Measurements from ENCODE around the gene DDX20. TPM values are rescaled to one million over a fixed set of nuclear protein-coding genes. Genes with fewer than 3 reads are reported as not detected.
A peak's percentile ranks its signal among the peaks of the same experiment; 100 is the strongest.

Gene DDX20, protein sequence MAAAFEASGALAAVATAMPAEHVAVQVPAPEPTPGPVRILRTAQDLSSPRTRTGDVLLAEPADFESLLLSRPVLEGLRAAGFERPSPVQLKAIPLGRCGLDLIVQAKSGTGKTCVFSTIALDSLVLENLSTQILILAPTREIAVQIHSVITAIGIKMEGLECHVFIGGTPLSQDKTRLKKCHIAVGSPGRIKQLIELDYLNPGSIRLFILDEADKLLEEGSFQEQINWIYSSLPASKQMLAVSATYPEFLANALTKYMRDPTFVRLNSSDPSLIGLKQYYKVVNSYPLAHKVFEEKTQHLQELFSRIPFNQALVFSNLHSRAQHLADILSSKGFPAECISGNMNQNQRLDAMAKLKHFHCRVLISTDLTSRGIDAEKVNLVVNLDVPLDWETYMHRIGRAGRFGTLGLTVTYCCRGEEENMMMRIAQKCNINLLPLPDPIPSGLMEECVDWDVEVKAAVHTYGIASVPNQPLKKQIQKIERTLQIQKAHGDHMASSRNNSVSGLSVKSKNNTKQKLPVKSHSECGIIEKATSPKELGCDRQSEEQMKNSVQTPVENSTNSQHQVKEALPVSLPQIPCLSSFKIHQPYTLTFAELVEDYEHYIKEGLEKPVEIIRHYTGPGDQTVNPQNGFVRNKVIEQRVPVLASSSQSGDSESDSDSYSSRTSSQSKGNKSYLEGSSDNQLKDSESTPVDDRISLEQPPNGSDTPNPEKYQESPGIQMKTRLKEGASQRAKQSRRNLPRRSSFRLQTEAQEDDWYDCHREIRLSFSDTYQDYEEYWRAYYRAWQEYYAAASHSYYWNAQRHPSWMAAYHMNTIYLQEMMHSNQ
- total RNA-seq, result 10 to 100 TPM; 11.2 to 13.6 TPM

DNA sequence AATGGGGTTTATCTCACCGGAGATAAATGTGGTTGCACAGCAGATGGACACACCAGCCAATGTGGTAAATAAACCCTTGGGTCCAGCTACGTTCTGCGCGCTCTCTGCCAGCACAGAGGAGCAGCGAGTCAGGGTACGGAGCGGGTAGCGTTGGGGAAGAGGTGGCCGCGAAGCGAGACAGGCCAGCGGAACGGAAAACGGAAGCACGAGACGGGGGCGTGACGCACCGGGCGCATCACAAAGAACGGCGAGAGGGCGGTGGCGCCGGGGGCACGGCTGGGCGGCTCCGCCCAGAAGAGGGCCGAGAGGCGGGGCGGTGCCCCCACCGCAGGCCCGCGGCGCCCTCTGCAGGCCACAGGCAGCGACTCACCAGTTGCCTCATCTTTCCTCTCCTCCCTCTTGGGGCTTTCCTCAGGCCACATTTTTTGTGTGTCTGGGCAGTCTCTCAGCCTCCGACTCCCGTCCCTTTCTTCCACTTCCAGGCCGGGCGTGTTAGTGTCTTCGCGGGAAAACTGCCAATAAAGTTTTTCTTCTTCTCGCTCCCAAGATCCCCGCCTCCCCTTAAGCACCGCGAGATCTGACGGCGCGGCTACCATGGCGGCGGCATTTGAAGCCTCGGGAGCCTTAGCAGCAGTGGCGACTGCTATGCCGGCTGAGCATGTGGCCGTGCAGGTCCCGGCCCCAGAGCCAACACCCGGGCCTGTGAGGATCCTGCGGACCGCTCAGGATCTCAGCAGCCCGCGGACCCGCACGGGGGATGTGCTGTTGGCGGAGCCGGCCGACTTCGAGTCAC is at the start of gene DDX20:
Gene DDX20, plus strand, starts transcription at position 571 of the 793 bp plus-strand sequence. Its CDS starts 24 bp downstream, at position 595.
- no peaks in the 10 kb centered on the region for H3K9me3 Mint-ChIP-seq
- DNase-seq (ENCODE audit: low spot score in 2 of 2), result peak; percentile 92 to 96
- H3K36me3 Mint-ChIP-seq, result peaks cover 5 to 6% of the 10 kb centered on the region in 2 donors
- peak within 1 kb of the TSS; percentile 93 to 98 for H3K27ac Mint-ChIP-seq
- peak; percentile 94 to 95 for ATAC-seq

DNA sequence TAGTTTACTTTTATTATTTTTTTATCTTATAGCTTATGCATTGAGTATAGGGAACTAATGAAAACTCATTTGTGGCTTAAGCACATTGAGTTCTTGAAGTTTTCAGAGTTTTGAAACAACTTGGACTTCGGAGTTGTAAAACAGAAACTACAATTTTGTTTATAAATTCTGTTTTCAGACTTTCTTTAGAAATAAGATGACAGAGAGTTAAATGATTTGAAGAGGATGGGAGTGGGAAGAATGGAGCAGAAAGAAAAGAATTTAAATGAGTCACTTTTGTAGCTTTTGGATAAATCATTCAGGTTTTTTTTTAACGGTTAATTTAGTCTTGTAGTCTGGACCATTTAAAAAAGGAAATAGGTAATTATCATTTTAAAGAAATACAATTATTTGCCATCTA is 48.8 kb upstream of the DDX20 start:
- Mint-ChIP-seq H3K36me3 (peaks cover 6 to 25% of the 10 kb centered on the region in 2 donors), H3K9me3 (no peaks in the 10 kb centered on the region), H3K27ac (no peak overlapping the region)
- no peak for DNase-seq (ENCODE audit: low spot score in 2 of 2)
- ATAC-seq, result no peak

DNA sequence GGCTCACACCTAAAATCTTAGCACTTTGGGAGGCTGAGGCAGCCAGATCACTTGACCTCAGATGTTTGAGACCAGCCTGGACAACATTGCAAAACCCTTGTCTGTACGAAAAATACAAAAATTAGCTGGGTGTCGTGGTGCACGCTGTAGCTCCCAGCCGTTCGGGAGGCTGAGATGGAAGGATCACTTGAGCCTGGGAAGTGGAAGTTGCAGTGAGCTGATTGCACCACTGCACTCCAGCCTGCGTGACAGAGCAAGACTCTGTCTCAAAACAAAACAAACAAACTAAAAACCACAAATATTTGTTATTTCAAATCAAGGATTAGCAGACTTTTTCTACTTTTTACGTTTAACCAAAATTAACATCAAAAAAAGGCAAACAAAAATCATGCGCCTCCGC is 47.8 kb upstream of the DDX20 start:
- peaks cover 6 to 25% of the 10 kb centered on the region in 2 donors for H3K36me3 Mint-ChIP-seq
- H3K27ac Mint-ChIP-seq, result peak overlapping the region in 1 of 2 donors; percentile 33
- ATAC-seq (no peak), DNase-seq (ENCODE audit: low spot score in 2 of 2) (no peak)
- no peaks in the 10 kb centered on the region for H3K9me3 Mint-ChIP-seq

DNA sequence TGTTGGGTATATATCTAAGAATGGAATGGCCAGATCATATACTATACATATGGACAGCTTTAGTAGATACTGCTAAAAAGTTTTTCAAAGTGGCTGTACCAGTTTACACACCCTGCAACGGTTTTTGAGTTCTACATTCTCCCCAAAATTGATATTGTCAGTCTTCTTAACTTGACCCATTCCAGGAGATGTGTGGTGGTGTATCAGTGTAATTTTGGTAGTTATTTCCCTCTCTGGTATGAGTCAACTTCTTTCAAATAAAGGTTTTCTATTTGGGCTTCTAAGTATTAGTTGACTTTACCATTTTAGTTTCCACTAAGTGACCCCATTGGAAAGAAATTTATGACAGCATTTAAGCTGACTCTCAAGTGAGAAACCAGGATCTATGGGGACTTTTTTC is 45.7 kb upstream of the DDX20 start:
- Mint-ChIP-seq H3K27ac (peak overlapping the region in 1 of 2 donors; percentile 70), H3K36me3 (peaks cover 6 to 25% of the 10 kb centered on the region in 2 donors), H3K9me3 (no peaks in the 10 kb centered on the region)
- DNase-seq (ENCODE audit: low spot score in 2 of 2) (no peak), ATAC-seq (peak; percentile 26 to 67)

DNA sequence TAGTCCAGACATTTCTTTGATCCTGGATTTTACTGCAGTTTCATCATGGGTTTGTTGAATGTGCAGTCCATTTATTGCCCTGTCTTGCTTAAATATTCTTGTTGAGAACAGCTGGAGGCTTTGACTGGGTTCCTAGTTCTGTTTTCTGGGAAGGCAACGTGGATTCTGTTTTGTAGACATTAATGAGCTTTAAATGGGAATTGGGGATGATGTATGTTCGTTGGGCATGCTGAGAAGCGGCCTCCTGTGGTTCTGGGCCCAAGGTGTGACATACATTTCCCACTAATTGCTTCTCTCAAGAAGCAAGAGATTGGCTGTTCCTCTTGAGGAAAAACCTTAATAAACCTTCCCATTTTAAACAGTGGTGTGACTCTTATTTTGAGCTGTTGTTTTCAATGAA is 39.4 kb upstream of the DDX20 start:
- H3K27ac Mint-ChIP-seq, result no peak overlapping the region
- DNase-seq (ENCODE audit: low spot score in 2 of 2), result no peak
- no peak for ATAC-seq
- no peaks in the 10 kb centered on the region for H3K9me3 Mint-ChIP-seq
- H3K36me3 Mint-ChIP-seq, result no peaks in the 10 kb centered on the region

DNA sequence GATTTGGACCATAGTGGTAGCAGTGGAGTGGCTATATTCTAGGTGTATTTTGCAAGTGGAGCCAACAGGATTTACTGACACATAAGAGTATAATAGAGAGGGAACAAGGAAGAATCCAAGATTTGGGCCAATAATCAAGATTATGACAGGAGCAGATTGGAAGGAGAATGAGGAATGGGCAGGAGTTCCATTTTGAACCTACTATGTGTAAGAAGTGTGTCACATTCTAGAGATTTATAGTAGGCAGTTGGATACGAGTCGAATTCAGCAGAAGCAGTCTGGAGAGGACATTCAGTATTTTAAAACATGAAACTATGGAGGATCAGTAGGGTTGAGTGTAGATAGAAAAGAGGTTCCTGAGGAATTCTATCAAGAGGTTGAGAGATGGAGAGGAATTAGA is 38.3 kb upstream of the DDX20 start:
- no peaks in the 10 kb centered on the region for H3K9me3 Mint-ChIP-seq
- no peak for ATAC-seq
- peak overlapping the region in 1 of 2 donors; percentile 23 for H3K27ac Mint-ChIP-seq
- no peaks in the 10 kb centered on the region for H3K36me3 Mint-ChIP-seq
- DNase-seq (ENCODE audit: low spot score in 2 of 2), result no peak

DNA sequence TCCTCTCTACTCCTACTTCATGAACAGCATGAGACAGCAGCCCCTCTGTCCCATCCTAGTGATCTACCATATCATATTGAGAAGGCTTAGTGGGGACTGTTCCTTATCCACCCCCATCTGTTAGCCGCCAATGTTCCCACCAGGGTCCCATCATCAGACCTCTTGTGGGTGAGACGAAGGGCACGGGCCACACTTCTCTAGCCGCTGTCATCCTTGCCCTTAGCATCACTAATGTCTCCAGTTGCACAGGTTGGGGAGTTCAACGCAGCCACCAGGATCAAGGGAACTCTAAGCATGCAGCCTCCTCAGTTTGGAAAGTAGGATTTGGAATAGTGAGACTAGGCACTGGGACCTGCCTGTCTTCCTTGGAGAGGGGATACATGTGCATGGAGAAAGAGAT is 36.6 kb upstream of the DDX20 start:
- DNase-seq (ENCODE audit: low spot score in 2 of 2) (no peak), ATAC-seq (no peak)
- Mint-ChIP-seq H3K9me3 (no peaks in the 10 kb centered on the region), H3K27ac (peak overlapping the region in 1 of 2 donors; percentile 10), H3K36me3 (no peaks in the 10 kb centered on the region)

DNA sequence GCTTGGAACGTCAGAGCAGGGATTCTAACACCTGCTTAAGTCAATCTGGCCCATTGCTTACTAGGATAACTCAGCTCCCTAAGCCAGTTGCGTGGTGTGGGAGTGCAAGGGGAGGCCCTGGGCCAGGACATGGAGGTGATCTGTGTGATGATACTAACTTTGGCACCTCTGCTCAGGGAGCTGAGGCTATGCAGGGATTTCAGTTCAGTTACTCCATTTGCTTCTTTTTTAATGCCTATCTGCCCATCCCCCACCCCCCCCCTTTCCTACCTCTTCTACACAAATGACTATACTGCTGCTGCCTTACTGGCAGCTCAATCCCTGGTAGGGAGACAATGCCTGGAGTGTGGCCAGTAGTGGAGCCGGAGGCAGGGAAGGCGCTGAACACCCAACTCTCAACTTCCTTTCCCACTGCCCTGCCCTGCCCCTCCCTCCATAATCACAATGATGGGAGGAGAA is 36.0 kb upstream of the DDX20 start:
- ATAC-seq (no peak), DNase-seq (ENCODE audit: low spot score in 2 of 2) (no peak)
- Mint-ChIP-seq H3K36me3 (no peaks in the 10 kb centered on the region), H3K27ac (peak overlapping the region; percentile 55 to 66), H3K9me3 (no peaks in the 10 kb centered on the region)

DNA sequence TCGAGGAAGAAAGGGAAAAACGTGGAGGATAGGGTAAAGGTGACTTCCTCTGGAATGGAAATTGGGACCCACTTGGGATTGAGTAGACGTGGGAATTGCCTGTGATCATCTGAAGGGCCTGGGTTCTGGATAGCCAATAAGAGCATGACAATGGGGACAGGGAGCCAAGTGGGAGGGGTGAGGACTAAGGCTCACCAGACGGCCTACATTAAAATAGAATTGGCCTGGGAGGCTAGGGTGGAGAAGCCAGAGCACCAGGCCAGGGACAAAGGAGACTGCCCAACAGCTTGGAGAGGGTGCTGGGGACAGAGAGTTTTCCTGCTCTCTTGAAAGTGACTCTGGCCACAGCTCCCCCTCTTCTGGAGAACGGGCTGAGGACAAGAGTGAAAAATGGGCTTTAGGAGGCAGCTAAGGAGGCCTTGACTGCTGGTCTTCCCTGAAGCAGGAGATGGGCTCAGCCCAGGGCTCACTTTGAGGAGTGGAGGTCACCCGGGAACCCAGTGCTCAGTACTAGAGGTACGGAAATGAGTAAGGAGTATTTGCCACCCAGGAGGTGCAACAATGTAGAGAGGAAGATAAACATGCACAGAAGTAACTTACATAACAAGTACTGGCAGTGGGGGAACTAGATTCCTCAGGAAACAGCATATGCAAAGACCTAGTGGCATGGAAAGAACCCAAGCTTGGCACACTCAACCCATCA is 35.3 kb upstream of the DDX20 start:
- H3K27ac Mint-ChIP-seq, result peak overlapping the region; percentile 55 to 66
- no peak for DNase-seq (ENCODE audit: low spot score in 2 of 2)

DNA sequence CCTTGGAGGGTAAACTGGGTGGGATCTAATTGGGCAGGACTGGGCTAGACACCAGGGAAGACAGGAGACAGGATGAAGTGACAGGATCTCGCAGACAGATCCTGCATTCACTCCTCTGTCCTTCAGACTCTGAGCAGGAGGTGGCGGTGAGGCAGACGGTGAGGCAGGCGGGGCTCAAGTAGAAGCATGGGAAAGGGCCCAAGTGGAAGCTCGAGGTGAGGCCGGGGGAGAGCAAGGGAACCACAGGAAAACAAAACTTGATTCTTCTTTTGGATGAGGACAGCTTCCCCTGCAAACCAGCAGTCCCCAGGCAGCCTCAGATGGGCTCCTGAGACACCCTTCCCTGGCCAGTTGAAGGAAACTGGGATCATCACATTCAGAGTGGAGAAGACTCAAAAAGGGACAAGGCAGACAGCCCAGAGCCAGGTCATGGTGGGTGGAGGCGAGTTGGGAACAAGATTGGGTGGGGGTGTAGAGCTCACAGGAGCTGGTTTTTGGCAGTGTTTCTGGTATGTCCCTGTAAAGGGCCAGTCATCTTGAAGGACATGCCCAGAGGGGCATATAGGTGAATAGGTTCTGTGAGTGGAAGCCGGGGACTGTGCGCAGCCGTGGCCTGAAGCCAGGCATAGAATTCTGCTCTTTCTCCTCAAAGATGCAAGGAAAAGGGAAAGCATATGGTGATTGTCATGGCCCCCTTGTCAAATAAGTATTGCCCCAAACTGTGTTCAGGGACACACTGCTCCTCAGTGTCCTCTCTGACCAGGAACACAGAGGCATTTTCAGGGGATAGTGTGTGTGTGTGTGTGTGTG is 34.5 kb upstream of the DDX20 start:
- no peak for DNase-seq (ENCODE audit: low spot score in 2 of 2)
- ATAC-seq, result peak; percentile 5 to 8

More for the DNA sequence above, 35.3 kb upstream of the DDX20 start:
- peak in 1 of 2 donors; percentile 20 for ATAC-seq
- H3K9me3 Mint-ChIP-seq, result no peaks in the 10 kb centered on the region
- no peaks in the 10 kb centered on the region for H3K36me3 Mint-ChIP-seq

DNA sequence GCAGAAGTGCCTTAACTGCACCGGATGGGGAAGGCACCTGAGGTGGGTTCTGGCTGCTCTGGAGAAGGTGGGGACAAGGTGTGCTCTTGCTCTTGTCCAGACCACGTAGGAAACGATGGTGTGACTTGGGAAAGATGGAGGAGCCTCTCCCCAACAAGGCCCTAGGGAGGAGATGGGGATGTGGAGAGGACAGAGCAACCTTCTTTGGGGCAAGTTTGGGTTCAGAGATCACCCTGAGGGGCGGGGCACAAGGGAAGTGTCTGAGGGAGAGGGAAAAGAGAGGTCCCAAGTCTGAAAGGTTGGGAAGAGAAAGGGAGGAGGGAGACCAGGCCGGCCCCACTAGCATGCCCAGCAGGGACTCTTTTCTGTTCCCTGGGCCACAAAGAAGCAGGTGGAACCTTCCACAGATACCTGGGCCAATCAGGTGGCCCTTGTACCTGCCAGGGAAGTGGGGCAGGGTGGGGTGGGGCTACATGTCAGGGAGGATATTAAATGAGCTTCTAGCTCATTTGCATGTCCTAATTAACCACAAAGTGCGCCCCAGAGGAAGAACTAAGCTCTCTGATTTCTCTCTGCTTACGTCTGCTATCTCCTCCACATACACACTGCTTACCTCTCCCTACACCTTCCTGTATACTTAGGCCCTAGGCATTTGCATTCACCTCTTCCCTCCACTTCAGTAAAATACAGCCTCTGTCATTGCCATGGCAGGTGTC is 32.5 kb upstream of the DDX20 start:
- Mint-ChIP-seq H3K9me3 (no peaks in the 10 kb centered on the region), H3K27ac (peak overlapping the region; percentile 22 to 78), H3K36me3 (no peaks in the 10 kb centered on the region)
- ATAC-seq (no peak), DNase-seq (ENCODE audit: low spot score in 2 of 2) (no peak)

More for the DNA sequence above, 34.5 kb upstream of the DDX20 start:
- H3K36me3 Mint-ChIP-seq, result no peaks in the 10 kb centered on the region
- H3K27ac Mint-ChIP-seq, result peak overlapping the region; percentile 55 to 66
- no peaks in the 10 kb centered on the region for H3K9me3 Mint-ChIP-seq

DNA sequence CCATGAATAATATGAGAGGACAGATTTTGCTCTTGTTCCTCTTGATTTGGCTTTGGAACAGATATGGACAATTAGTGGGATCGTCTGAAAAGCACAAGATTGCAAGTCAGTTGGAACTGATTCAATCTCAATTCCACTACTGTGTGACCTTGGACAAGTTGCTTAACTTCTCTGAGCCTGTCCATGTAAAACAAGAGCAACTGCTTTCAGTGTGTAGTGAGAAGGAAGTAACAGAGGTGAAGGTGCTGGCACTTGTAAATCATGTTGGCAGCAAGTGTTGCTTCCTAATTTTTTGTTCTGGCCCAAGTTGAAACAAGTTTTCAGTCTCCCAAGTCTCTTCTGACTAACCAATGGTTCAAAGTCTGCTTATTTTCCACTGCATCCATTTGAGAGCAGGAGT is 31.8 kb upstream of the DDX20 start:
- ATAC-seq (no peak), DNase-seq (ENCODE audit: low spot score in 2 of 2) (no peak)
- no peaks in the 10 kb centered on the region for H3K36me3 Mint-ChIP-seq
- no peak overlapping the region for H3K27ac Mint-ChIP-seq
- no peaks in the 10 kb centered on the region for H3K9me3 Mint-ChIP-seq

DNA sequence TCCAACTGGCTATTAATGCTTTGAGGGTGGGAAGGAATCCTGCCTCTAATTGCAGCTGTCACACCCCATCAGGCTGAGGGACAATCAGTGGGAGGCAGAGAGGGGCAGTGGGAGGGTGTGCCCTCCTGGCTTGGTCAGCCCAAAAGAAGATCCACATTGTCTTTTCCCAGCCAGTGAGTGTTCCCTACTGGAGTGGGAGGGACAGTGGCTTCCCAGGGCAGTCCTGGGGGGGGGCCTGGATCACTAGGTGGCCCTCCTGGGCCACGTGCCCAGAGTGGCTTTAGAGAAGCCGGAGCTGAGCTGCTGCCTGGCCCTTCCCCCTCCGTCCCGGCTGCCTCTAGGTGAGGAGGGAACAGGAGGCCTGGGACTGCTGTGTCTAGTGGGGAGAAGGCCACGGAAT is 30.5 kb upstream of the DDX20 start:
- DNase-seq (ENCODE audit: low spot score in 2 of 2), result no peak
- no peaks in the 10 kb centered on the region for H3K9me3 Mint-ChIP-seq
- H3K36me3 Mint-ChIP-seq, result no peaks in the 10 kb centered on the region
- no peak for ATAC-seq
- H3K27ac Mint-ChIP-seq, result peak overlapping the region; percentile 3 to 23

DNA sequence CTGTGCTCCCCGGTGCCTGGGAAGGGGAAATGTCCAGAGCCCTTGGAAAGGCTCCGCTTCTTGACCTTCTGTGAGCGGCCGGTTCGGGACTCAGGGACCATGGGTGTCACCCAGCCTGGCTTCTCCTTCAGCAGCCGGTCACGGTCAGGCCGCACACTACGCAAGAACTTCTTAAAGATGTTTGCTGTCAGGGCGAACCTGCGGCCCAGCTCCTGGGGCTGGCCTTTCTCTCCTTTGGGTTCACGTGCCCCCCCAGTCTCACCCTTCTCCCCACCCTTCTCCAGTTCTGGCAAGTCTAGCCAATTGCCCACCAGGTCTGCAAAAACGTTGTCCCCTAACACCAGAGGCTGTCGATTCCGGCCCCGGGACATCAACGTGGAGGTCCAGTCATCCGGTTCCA is 28.6 kb upstream of the DDX20 start:
- Mint-ChIP-seq H3K36me3 (no peaks in the 10 kb centered on the region), H3K9me3 (no peaks in the 10 kb centered on the region), H3K27ac (no peak overlapping the region)
- no peak for ATAC-seq
- no peak for DNase-seq (ENCODE audit: low spot score in 2 of 2)
